GM23248 (cell line): ENCODE measurements around the gene CACNA1B.

Experiments used
- EZH2 ChIP-seq: fragments of 200-600 bp; sonication (generic); IDR thresholded peaks from 2 replicates; pipeline ENCODE4 v1.6.1; 2018; ENCODE audit warnings: antibody characterized with exemption, mild to moderate bottlenecking; ENCODE audit not compliant: insufficient read depth, poor library complexity, severe bottlenecking
- EZH2phosphoT487 ChIP-seq: fragments of 200-600 bp; sonication (generic); IDR thresholded peaks from 2 replicates; pipeline ENCODE4 v1.6.1; 2018; ENCODE audit warnings: antibody characterized with exemption, moderate library complexity, mild to moderate bottlenecking, low read depth; ENCODE audit not compliant: insufficient read depth

DNA sequence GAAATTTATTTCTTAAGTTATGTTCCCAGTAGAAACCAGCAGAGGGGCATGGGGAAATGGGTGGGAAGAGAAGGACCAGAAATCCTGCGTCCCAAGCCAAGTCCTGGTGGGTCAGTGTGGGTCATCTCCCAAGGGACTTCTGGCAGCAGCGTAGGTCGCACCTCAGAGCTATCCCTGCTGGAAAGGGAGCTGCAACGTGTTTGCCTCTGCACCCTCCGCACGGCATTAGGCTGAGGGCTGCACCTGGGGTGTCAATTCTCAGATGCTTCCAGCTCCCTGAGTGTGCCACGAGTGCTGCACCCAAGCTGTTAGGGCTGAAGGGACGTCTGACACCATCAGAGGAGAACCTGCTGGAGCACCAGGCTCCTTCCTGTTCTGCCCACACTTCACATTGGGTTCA, 182.8 kb downstream of the CACNA1B start:
- TF ChIP-seq EZH2phosphoT487 (no peak), EZH2 (no peak)
